Thyroid gland (tissue), 4 donors: ENCODE results near the gene CRYGN. TPM values are rescaled to one million over a fixed set of nuclear protein-coding genes. Genes with fewer than 3 reads are reported as not detected.

Source experiments
- DNase-seq, 2 donors: peaks; one replicate each; pipeline ENCODE4 v3.0.0-alpha.2; 2019
- H3K27ac ChIP-seq, 3 donors: fragments of 200-600 bp; sonication (generic); 1 replicate in 2 of 3; 2 replicates in 1 of 3; pipeline ENCODE4 v1.5.1; 2016 to 2019; ENCODE audit warnings: mild to moderate bottlenecking in 1 of 3, moderate library complexity in 1 of 3
- H3K27me3 ChIP-seq: fragments of 200-600 bp; sonication (generic); one replicate; pipeline ENCODE4 v1.5.1; 2019
- H3K36me3 ChIP-seq, 2 donors: fragments of 200-600 bp; sonication (generic); one replicate each; pipeline ENCODE4 v1.5.1; 2016 to 2019
- H3K4me1 ChIP-seq, 2 donors: fragments of 200-600 bp; sonication (generic); one replicate each; pipeline ENCODE4 v1.5.1; 2017 to 2019
- H3K4me3 ChIP-seq, 3 donors: fragments of 200-600 bp; sonication (generic); replicated peaks in 1 of 3; 1 replicate in 2 of 3; 2 replicates in 1 of 3; pipeline ENCODE4 v1.5.1; 2016; ENCODE audit warnings: mild to moderate bottlenecking in 1 of 3
- H3K9me3 ChIP-seq: fragments of 200-600 bp; sonication (generic); one replicate; pipeline ENCODE4 v1.5.1; 2017
- CTCF ChIP-seq, 6 experiments: fragments of 200-600 bp in 3 of 6; fragments of 450-650 bp in 3 of 6; sonication (generic) in 3 of 6; IDR thresholded peaks; one replicate each; pipeline ENCODE4 v1.5.1; 2016 to 2019; ENCODE audit warnings: antibody characterized with exemption in 6 of 6, mild to moderate bottlenecking in 2 of 6, inconsistent platforms in 1 of 6, moderate library complexity in 1 of 6
- POLR2A ChIP-seq, 2 donors: fragments of 450-650 bp; IDR thresholded peaks; one replicate each; pipeline ENCODE4 v1.6.1; 2017; ENCODE audit warnings: antibody characterized with exemption in 2 of 2, mild to moderate bottlenecking in 2 of 2, moderate library complexity in 1 of 2
- WGBS, 2 donors: methylation state at CpG; one replicate each; pipeline ENCODE4 v1.1.5; 2017; 5-methylcytosine and 5-hydroxymethylcytosine counted together
- intact Hi-C: fragments of 100-400 bp; cut with DNase I; formaldehyde crosslinking; loops from one replicate; pipeline ENCODE4 v1.15.1; 2023
- total RNA-seq, 4 donors: library from RNA; depleted of rRNA; stranded (reverse); fragments of >200 nt; gene quantifications; one replicate each; pipeline ENCODE4 v1.2.3, GENCODE V29; 2016

CRYGN gene
- total RNA-seq, 4 donors from 2014 or later, result 16.4 to 45.5 (median 24.5) TPM

- TF ChIP-seq POLR2A (IDR thresholded peaks at IDR 0.05), result no peak
- no peak for TF ChIP-seq CTCF (IDR thresholded peaks at IDR 0.05)
- Histone ChIP-seq H3K9me3 (no peaks in the 10 kb centered on the region), H3K36me3 (no peaks in the 10 kb centered on the region), H3K27ac (peak overlapping the region; percentile 85 to 93 (median 92)), H3K4me3 (no peak overlapping the region), H3K4me1 (peaks cover 66 to 88% of the 10 kb centered on the region in 2 donors), H3K27me3 (no peaks in the 10 kb centered on the region)
- intact Hi-C loops, result no loop called here
- 57 to 66% methylated on average over 5 of the region's 5 CpGs for WGBS, 2 donors
- DNase-seq, result no peak
Measured at GRCh38 chr7:151429237-151429559, 10.7 kb downstream of the CRYGN start.

GRCh38 chr7:151428378-151429236, 11.3 kb downstream of the CRYGN start:
- no peaks in the 10 kb centered on the region for H3K27me3 ChIP-seq
- DNase-seq, result peak; percentile 89 to 93
- H3K27ac ChIP-seq, result peak overlapping the region; percentile 85 to 93 (median 92)
- H3K9me3 ChIP-seq, result no peaks in the 10 kb centered on the region
- H3K36me3 ChIP-seq, result no peaks in the 10 kb centered on the region
- no peak overlapping the region for H3K4me3 ChIP-seq
- WGBS, 2 donors, result 19 to 32% methylated on average over 13 of the region's 13 CpGs
- H3K4me1 ChIP-seq, result peaks cover 60 to 82% of the 10 kb centered on the region in 2 donors
- TF ChIP-seq CTCF (IDR thresholded peaks at IDR 0.05) (no peak), POLR2A (IDR thresholded peaks at IDR 0.05) (peak in 1 of 2 donors; percentile 17)
- intact Hi-C loops, result no loop called here

- Histone ChIP-seq H3K27me3 (no peaks in the 10 kb centered on the region), H3K4me1 (peaks cover 54 to 74% of the 10 kb centered on the region in 2 donors), H3K9me3 (no peaks in the 10 kb centered on the region), H3K27ac (peak overlapping the region; percentile 85 to 93 (median 92)), H3K4me3 (no peak overlapping the region), H3K36me3 (no peaks in the 10 kb centered on the region)
- peak in 1 of 2 donors; percentile 51 for DNase-seq
- 22 to 43% methylated on average over 10 of the region's 10 CpGs for WGBS, 2 donors
- no peak for TF ChIP-seq CTCF (IDR thresholded peaks at IDR 0.05)
- TF ChIP-seq POLR2A (IDR thresholded peaks at IDR 0.05), result no peak
- intact Hi-C loops, result no loop called here
Measured at GRCh38 chr7:151427705-151428377, 12.1 kb downstream of the CRYGN start.

GRCh38 chr7:151426904-151427704, 12.8 kb downstream of the CRYGN start:
- Histone ChIP-seq H3K36me3 (no peaks in the 10 kb centered on the region), H3K4me3 (no peak overlapping the region), H3K4me1 (peaks cover 54 to 69% of the 10 kb centered on the region in 2 donors), H3K27me3 (no peaks in the 10 kb centered on the region), H3K9me3 (no peaks in the 10 kb centered on the region), H3K27ac (peak overlapping the region; percentile 85 to 93 (median 92))
- intact Hi-C loops, result no loop called here
- DNase-seq, result peak in 1 of 2 donors; percentile 45
- TF ChIP-seq CTCF (IDR thresholded peaks at IDR 0.05) (no peak), POLR2A (IDR thresholded peaks at IDR 0.05) (no peak)
- WGBS, 2 donors, result 54 to 77% methylated on average over 11 to 20 of the region's 23 CpGs
